Upper lobe of left lung (tissue), 6 donors: ENCODE data around the gene ZNF362. TPM values are rescaled to one million over a fixed set of nuclear protein-coding genes. Genes with fewer than 3 reads are reported as not detected.
"Not testable (repeated sequence)": the region's sequence is repeated elsewhere in the genome, so short reads cannot be mapped to it uniquely, and the experiment has no call there.

Experiments
- ATAC-seq, 2 donors: fragments of 200-7000 bp; cut with Tn5 transposase; one replicate each; pipeline ENCODE4 v1.9.1; 2022; ENCODE audit warnings: mild to moderate bottlenecking in 2 of 2, moderate library complexity in 2 of 2; ENCODE audit not compliant: low FRiP score in 2 of 2
- DNase-seq, 2 donors: peaks; one replicate each; pipeline ENCODE4 v3.0.0-alpha.2; 2019 to 2020
- H3K27ac ChIP-seq, 4 donors: fragments of 200-600 bp; sonication (generic); one replicate each; pipeline ENCODE4 v1.5.1; 2016 to 2019
- H3K27me3 ChIP-seq, 4 donors: fragments of 200-600 bp; sonication (generic); one replicate each; pipeline ENCODE4 v1.5.1; 2017 to 2019
- H3K36me3 ChIP-seq, 4 donors: fragments of 200-600 bp; sonication (generic); one replicate each; pipeline ENCODE4 v1.5.1; 2016 to 2019
- H3K4me1 ChIP-seq, 4 donors: fragments of 200-600 bp; sonication (generic); one replicate each; pipeline ENCODE4 v1.5.1; 2018 to 2019
- H3K4me3 ChIP-seq, 4 donors: fragments of 200-600 bp; sonication (generic); one replicate each; pipeline ENCODE4 v1.5.1; 2017 to 2019; ENCODE audit warnings: mild to moderate bottlenecking in 2 of 4, moderate library complexity in 1 of 4
- H3K9me3 ChIP-seq, 4 donors: fragments of 200-600 bp; sonication (generic); one replicate each; pipeline ENCODE4 v1.5.1; 2018 to 2019
- CTCF ChIP-seq, 6 experiments: fragments of 450-650 bp in 4 of 6; fragments of 200-600 bp in 2 of 6; sonication (generic) in 2 of 6; IDR thresholded peaks; one replicate each; pipeline ENCODE4 v1.5.1; 2016 to 2019; ENCODE audit warnings: antibody characterized with exemption in 6 of 6
- EP300 ChIP-seq, 4 donors: sonication (generic); formaldehyde crosslinking; IDR thresholded peaks; one replicate each; pipeline ENCODE4 v1.5.1; 2017; ENCODE audit warnings: antibody characterized with exemption in 4 of 4, control low read depth in 2 of 4
- POLR2A ChIP-seq, 4 donors: fragments of 450-650 bp; IDR thresholded peaks; one replicate each; pipeline ENCODE4 v1.5.1; 2016 to 2017; ENCODE audit warnings: antibody characterized with exemption in 4 of 4, mild to moderate bottlenecking in 2 of 4
- POLR2AphosphoS5 ChIP-seq, 2 donors: sonication (generic); formaldehyde crosslinking; IDR thresholded peaks; one replicate each; pipeline ENCODE4 v1.5.1; 2017; ENCODE audit warnings: antibody characterized with exemption in 2 of 2
- WGBS, 2 donors: methylation state at CpG; one replicate each; pipeline ENCODE4 v1.1.5; 2017 to 2018; 5-methylcytosine and 5-hydroxymethylcytosine counted together
- total RNA-seq, 6 donors: library from RNA; depleted of rRNA in 4 of 6; stranded (reverse); fragments of >200 nt in 4 of 6; gene quantifications; one replicate each; pipeline versions ENCODE4 v1.1.0 to v1.2.1, GENCODE V29; 2016 to 2021
- donor health status: DM: no; HTN: no; CAD: no; lungs with moderate emphysema.
- donor health status: DM: no; HTN: yes; CAD: no; lungs with severe emphysema.

ZNF362 gene
- total RNA-seq, 6 donors from 2014 or later: 14.9 to 41.0 (median 21.3) TPM

- Histone ChIP-seq H3K4me3 (no peak overlapping the region), H3K27ac (peak overlapping the region in 3 of 4 donors; percentile 36 to 62 (median 38)), H3K4me1 (peaks cover 0 to 8% (median 2%) of the 10 kb centered on the region in 4 donors), H3K27me3 (no peaks in the 10 kb centered on the region), H3K9me3 (no peaks in the 10 kb centered on the region), H3K36me3 (peaks cover under 1 to 17% (median 9%) of the 10 kb centered on the region in 4 donors)
- no peak for DNase-seq
- TF ChIP-seq CTCF (IDR thresholded peaks at IDR 0.05): no peak
- TF ChIP-seq POLR2A (IDR thresholded peaks at IDR 0.05): no peak
- no peak for TF ChIP-seq POLR2AphosphoS5 (IDR thresholded peaks at IDR 0.05)
- no peak for TF ChIP-seq EP300 (IDR thresholded peaks at IDR 0.05)
- no peak for ATAC-seq
- WGBS, 2 donors: 69 to 71% methylated on average over 8 of the region's 8 CpGs
Observed at GRCh38 chr1:33286451-33287185, 30.3 kb downstream of the ZNF362 start.

- no peak for TF ChIP-seq CTCF (IDR thresholded peaks at IDR 0.05)
- no peak for TF ChIP-seq POLR2AphosphoS5 (IDR thresholded peaks at IDR 0.05)
- no peak for TF ChIP-seq POLR2A (IDR thresholded peaks at IDR 0.05)
- no peak for TF ChIP-seq EP300 (IDR thresholded peaks at IDR 0.05)
- ATAC-seq (no peak), DNase-seq (no peak)
- Histone ChIP-seq H3K27ac (peak overlapping the region in 2 of 4 donors; percentile 44 to 62), H3K36me3 (peaks cover 0 to 10% (median 3%) of the 10 kb centered on the region in 4 donors), H3K4me3 (no peak overlapping the region), H3K9me3 (no peaks in the 10 kb centered on the region), H3K27me3 (no peaks in the 10 kb centered on the region), H3K4me1 (peaks cover 0 to 8% (median 2%) of the 10 kb centered on the region in 4 donors)
- 68 to 73% methylated on average over 2 of the region's 2 CpGs for WGBS, 2 donors
Observed at GRCh38 chr1:33287317-33287716, 31.0 kb downstream of the ZNF362 start.

GRCh38 chr1:33288976-33289857 is 32.9 kb downstream of the ZNF362 start:
- DNase-seq (no peak), ATAC-seq (no peak)
- H3K27ac ChIP-seq: no peak overlapping the region
- TF ChIP-seq EP300 (IDR thresholded peaks at IDR 0.05): no peak
- no peak for TF ChIP-seq CTCF (IDR thresholded peaks at IDR 0.05)
- no peak for TF ChIP-seq POLR2AphosphoS5 (IDR thresholded peaks at IDR 0.05)
- TF ChIP-seq POLR2A (IDR thresholded peaks at IDR 0.05): no peak
- no peak overlapping the region for H3K4me3 ChIP-seq
- H3K27me3 ChIP-seq: no peaks in the 10 kb centered on the region
- H3K4me1 ChIP-seq: peaks cover 0 to 8% (median 2%) of the 10 kb centered on the region in 4 donors
- H3K36me3 ChIP-seq: peaks cover 0 to 20% (median 0%) of the 10 kb centered on the region in 4 donors
- H3K9me3 ChIP-seq: no peaks in the 10 kb centered on the region
- 89 to 95% methylated on average over 15 to 16 of the region's 16 CpGs for WGBS, 2 donors

GRCh38 chr1:33289858-33290154 is 33.5 kb downstream of the ZNF362 start:
- peaks cover 0 to 8% (median under 1%) of the 10 kb centered on the region in 4 donors for H3K4me1 ChIP-seq
- WGBS, 2 donors: 94 to 100% methylated on average over 3 of the region's 3 CpGs
- H3K36me3 ChIP-seq: peaks cover 0 to 26% (median 1%) of the 10 kb centered on the region in 4 donors
- DNase-seq (no peak), ATAC-seq (no peak)
- TF ChIP-seq POLR2AphosphoS5 (IDR thresholded peaks at IDR 0.05): no peak
- no peak for TF ChIP-seq CTCF (IDR thresholded peaks at IDR 0.05)
- no peak for TF ChIP-seq EP300 (IDR thresholded peaks at IDR 0.05)
- TF ChIP-seq POLR2A (IDR thresholded peaks at IDR 0.05): no peak
- no peak overlapping the region for H3K27ac ChIP-seq
- H3K4me3 ChIP-seq: no peak overlapping the region
- H3K27me3 ChIP-seq: no peaks in the 10 kb centered on the region
- H3K9me3 ChIP-seq: no peaks in the 10 kb centered on the region

GRCh38 chr1:33290615-33291014 is 34.3 kb downstream of the ZNF362 start:
- not testable (repeated sequence) for H3K9me3 ChIP-seq, H3K27ac ChIP-seq, H3K27me3 ChIP-seq, H3K4me3 ChIP-seq, DNase-seq, ATAC-seq
- H3K36me3 ChIP-seq: peaks cover 0 to 33% (median 7%) of the 10 kb centered on the region in 4 donors
- 91 to 92% methylated on average over 1 of the region's 2 CpGs for WGBS, 2 donors
- peaks cover 0 to 13% (median 3%) of the 10 kb centered on the region in 4 donors for H3K4me1 ChIP-seq
